HUDEP-2 (cell line): ENCODE results near the gene HMBS.
"Not testable (repeated sequence)": the region's sequence is repeated elsewhere in the genome, so short reads cannot be mapped to it uniquely, and the experiment has no call there.

Experiments used
- DNase-seq, 76 experiments: peaks; one replicate each; lab custom pipeline; 2025; ENCODE audit not compliant: unreplicated experiment in 76 of 76; lab: John Stamatoyannopoulos, UW

Gene HMBS

DNA sequence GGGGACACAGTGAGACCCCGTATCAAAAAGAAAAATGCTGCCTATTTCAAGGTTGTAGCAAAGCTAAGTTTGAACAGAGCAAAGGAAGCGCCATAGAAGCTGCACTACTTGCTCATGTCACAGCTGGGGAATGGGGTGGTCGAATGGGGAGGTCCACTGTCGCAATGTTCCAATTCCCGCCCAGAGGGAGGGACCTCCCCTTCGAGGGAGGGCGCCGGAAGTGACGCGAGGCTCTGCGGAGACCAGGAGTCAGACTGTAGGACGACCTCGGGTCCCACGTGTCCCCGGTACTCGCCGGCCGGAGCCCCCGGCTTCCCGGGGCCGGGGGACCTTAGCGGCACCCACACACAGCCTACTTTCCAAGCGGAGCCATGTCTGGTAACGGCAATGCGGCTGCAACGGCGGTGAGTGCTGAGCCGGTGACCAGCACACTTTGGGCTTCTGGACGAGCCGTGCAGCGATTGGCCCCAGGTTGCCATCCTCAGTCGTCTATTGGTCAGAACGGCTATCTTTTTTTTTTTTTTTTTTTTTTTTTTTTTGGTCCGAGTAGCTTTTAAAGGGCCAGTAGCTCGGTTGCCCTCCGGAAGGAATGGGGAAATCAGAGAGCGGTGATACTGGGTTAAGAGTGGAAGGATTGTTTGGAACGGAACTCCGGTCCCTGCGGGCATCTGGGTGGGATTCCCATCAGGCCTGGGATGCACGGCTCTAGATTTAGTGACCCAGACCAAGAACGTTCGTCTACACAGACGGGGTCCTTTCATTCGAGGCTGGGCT is at the start of gene HMBS:
Gene HMBS (plus strand): TSS at position 219 of the 774 bp plus-strand sequence. CDS start 153 bp downstream, at position 372.
- DNase-seq = peak; percentile 28 to 95 (median 88)

DNA sequence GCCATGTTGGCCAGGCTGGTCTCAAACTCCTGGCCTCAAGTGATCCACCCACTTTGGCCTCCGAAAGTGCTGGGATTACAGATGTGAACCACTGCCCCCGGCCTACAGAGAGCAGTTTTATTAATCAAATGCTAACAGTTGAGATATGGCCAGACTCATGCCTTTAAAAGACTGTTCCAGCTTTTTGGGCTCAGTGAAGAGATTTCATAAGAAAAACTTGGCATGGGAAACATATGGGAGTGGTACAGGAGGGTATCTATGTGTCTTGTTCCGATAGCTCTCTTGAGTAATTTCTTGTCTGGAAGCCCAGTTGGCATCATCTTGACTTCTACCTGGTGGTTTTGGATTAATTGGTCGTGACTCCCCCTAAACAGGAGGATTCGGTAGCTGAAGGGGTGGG is 45.8 kb upstream of the HMBS start:
- no peak for DNase-seq

DNA sequence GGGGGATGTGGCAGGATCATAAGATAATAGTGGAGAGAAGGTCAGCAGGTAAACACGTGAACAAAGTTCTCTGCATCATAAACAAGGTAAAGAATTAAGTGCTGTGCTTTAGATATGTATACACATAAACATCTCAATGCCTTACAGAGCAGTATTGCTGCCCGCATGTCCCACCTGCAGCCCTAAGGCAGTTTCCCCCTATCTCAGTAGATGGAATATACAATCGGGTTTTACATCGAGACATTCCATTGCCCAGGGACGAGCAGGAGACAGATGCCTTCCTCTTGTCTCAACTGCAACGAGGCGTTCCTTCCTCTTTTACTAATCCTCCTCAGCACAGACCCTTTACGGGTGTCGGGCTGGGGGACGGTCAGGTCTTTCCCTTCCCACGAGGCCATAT is 45.2 kb upstream of the HMBS start:
- not testable (repeated sequence) for DNase-seq

DNA sequence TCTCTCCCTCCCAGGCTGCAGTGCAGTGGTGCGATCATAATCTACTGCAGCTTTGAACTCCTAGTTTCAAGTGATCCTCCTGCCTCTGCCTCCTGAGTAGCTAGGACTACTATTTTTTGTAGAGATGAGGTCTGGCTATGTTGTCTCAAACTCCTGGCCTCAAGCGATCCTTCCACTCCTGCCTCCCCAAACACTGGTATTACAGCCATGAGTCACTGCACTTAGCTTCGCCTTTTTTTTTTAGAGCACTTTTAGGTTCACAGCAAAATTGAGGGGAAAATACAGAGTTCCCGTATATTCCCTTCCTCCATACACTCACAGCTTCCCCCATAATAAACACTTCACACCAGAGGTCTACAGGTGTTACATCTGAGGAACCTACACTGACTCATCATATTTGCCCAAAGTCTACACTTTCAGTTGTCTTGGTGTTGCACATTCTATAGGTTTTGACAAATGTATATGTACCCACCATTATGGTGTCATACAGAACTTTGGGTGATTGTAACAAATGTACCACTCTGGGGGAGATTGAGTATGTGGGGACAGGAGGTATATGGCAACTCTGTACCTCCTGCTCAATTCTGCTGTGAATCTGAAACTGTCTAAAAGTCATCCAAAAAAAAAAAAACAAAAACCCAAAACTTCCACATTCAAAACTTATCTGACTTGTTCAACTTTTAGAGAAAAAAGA is 42.7 kb upstream of the HMBS start:
- DNase-seq = no peak

DNA sequence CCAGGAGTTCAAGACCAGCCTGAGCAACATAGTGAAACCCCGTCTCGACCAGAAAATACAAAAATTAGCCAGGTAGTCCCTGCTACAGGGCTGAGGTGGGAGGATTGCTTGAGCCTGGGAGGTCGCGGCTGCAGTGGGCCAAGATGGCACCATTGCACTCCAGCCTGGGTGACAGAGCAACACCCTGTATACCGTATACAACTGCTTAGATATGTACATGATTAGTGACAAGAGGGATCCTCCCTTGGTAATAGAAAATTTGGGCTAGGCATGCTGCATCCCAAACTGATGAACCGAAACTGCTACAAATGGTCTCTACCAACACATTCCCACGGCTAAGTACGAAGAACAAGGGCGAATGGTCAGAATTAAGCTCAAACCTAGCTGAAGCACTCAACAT is 41.8 kb upstream of the HMBS start:
- DNase-seq = no peak

DNA sequence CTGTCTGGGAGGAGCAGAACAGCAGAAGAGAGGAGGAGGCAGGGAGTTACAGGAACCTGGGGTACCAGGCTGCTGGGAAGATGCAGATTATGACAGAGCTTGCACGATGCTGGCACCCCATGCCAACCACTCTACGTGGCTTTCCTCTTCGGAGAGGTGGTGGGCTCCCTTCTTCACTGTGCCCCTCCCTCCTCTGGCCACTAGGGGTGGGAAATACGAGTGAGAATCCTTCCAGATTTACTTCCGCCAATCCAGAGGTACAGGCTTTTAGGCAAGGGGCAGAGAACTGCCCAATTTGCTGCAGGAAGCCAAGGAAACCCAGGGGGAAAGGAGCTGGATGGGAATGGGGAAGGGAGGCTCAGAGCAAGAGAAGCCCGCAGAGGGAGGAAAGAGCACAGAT is 40.0 kb upstream of the HMBS start:
- no peak for DNase-seq

DNA sequence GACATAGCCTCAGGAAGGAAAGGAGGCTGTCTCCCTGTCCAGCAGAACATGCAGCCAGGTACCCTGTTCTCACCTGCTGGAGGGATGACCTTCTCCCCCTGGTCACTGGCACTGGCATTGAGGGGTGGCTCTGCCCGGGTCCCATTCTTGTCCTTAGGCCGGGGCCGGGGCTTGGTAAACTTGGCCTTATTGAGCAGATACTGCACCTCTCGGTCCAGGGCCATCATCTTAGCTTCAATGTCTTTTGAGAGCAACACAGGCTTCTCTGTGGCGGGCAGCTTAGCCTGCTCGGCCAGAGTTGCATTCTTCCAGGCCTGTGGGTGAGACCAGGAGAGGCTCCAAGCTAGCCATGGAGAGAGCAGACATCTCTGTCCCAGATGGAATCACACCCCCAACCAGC is 38.2 kb upstream of the HMBS start:
- DNase-seq = no peak

DNA sequence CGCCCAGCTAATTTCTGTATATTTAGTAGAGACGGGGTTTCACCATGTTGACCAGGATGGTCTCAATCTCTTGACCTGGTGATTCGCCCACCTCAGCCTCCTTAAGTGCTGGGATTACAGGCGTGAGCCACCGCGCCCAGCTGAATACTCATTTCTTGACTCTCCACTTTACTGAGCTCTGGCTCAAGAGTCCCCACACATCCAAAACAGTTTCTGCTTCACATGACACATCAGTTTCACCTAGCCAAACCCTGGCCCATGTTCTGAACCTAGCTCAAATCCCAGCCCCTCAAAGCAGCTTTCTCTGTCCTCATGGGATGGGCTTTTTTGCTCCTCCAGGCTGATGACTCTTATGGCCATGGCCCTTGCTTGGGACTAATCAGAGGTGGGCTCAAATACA is 37.5 kb upstream of the HMBS start:
- no peak for DNase-seq

DNA sequence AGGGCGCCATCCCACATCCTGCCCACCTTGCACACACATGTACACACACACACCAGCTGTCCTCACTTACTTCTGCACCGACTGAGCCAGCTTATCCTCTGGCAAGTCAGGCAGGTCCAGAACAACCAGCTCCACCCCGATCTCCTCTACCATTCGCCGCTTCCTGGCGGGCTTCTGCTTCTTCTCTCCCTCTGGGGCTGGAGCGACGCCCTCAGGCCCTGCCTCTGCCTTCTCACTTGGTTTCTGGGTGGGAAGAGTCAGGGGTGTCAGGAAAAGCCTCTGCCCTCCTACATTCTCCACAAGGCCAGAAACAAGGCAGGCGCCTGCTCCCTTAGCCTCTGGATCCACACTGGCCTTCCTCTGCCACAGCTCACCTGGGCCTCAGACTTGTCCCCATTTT is 36.0 kb upstream of the HMBS start:
- DNase-seq = no peak

DNA sequence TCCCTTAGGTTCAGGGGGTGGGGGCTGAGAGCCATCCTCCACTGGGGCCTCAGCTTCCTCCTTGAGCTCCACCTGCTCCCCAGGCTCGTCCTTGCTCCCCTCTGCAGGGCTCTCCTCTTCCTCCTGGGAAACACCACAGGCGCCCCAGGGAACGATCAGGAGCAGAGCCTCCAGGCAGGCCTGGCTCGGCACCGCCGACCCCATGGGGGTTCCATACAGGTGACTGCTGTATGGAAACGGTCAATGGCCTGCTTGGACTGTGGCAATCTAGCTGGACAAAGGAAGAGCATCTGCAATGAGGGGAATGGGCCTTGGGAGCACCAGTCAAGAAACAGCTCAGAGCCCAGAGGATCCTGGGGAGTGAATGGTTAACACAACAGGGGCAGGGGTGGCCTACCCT is 35.6 kb upstream of the HMBS start:
- DNase-seq = no peak

DNA sequence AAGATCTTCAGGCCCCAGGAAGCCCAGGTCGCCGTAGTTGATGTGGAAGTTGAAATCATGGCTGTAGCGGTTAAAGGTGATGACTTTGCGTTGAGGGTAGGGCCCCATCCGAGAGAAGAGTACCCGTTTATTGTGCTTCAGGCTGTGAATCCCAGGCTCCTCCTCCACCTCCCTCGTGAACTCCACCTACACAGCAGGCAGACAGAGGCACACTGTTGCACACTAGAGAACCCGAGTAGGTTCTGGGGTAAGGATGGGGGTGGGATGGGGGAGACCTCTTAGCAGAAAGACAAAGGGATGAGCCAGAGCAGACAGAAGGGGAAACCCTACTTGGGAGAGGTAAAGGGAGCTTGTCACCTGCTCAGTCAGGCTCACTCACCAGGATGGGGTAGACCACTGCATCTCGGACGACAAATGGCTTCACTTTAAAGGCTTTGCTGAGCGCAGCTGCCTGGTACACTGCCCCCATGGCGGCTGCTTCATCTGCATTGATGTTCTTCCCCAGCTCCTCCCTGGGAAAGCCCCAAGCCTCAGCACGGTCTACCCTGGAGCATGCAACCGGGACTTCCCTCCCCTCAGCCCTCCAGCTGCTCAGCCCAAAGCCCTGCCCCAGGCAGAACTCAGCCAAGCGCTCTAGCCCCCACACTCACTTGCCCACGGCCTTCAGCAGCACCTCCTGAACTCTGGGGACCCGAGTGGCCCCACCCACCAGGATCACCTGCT is 33.1 kb upstream of the HMBS start:
- no peak for DNase-seq

DNA sequence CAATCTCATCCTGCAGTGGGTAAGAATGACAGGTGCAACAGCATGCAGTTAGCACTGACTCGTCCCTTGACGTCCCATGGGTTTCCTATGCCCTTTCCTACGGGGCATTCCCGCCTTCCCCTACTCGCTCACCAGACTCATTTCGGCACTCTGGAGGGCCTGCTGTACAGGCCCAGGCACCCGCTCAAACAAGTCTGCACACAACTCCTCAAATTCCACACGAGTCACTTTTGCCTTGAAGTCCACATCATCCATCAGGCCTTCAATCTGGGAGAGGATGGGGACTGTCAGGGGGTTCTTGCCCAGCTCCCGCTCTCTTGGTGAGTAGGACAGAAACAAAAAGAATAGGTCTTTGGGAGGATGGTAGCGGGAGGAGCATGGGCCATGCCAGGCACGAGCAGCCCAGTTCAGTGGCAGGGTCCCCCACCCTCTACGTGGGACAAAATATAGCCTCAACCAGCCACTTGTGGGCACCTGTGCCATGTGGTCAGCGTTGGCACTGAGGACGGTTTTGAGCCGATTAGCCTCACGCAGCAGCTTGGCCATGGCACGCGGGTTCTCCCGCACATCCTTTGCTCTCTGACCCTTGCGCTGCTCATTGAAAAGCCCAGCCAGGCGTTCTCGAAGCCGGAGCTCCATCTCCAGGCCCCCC is 32.4 kb upstream of the HMBS start:
- DNase-seq = no peak

DNA sequence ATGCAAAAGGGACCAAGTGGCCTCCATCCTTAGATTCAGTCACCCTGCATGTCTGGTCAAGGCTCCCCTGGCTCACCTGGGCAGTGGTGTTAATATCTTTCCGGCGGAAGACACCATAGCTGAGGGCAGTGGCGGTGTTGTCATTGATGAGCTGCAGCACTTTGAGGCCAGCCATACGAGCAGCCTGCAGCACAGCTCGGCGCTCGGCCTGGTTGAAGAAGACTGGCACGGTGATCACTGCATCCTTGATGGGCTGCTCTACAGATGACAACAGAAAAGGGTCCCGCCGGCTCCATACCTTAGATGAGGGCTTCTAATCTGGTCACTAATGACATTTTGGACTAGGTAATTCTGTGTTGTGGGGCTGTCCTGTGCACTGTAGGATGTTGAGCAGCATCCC is 30.3 kb upstream of the HMBS start:
- no peak for DNase-seq

DNA sequence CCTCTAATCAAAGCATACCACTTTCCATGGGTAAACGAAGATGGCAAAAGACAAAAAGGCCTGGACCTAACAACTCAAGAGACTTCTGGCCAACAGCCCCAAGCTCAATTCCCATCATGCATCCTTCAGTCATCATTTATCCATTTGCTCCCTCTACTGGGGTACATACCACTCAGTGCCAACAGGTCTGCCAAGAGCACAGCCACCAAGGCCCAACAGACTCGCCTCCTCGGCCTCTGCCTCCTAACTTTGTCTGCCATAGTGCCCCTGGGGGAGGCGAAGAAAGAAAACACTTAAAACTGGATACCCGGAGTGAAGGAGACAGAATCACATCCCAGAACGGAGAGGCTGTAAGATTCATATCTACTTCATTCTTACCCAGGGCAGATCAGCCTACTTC is 28.8 kb upstream of the HMBS start:
- peak in 33 of 76 experiments; percentile 2 to 41 (median 13) for DNase-seq

DNA sequence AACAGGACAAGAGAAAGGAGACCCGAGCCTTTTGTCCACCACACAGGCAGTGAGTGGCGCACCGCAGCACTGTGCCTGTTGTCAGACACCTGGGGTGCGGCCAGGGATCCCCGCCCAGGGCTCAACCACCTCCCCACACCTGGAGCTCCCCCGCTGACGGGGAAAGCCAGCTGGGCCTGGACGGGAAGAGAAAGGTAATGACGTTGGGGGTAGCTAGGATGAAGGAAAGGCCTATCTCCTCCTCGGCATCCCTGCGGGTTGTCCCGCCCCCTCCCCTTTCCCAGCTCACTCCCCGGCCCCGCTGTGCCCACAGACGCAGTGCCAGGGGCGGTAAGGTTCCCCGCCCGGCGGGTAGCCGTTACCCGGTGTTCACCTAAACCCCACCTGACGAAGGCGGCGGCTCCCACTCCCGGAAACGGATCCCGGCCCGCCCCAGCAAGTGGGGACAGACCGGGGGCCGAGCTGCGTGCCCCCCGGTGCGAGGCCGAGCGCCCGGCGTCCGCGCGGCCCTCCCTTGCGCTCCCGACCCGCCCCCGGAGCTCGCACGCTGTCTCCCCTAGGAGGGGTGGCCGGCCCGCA is 28.2 kb upstream of the HMBS start:
- peak in 7 of 76 experiments; percentile 4 to 29 (median 25) for DNase-seq

DNA sequence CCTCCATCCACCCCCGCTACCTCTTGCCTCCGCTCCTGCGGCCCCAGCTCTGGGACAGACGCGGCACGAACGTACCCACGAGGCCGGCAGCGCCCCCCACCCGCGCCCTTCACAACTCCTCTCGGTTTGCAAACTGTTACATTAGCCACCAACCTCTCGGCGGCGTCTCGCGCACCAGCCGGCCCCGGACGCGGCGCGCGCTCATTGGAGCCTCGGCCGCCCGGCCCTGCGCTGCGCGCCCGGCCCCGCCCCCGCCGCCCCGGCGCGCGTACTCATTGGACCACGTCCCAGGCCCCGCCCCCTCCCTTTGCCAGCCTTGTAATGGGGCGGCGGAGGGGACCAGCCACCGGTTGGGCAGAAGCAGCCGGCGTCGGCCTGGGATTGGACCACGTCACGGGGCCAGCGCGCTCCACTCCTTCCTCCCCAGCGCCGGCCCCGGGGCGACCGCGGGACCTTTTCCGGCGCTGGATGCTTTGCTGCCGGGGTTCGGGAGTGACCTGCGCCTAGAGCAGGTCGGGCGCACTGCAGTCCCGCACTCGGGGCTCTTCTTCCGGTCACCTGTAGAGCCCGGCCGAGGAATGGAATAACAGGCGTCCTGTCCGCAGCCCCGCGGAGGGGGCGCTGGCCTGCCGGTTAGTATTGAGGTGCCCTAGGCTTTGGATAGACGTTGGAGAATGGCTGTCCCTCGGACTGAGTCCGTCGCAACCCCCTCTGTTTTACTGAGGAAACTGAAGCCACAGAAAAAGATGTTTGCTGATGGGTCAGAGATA is 27.5 kb upstream of the HMBS start, which contains the start of gene HYOU1:
Gene HYOU1 (minus strand): TSS at position 206 of the 770 bp plus-strand sequence. CDS start 1,045 bp downstream, outside the sequence.
- DNase-seq = peak; percentile 17 to 98 (median 94)

DNA sequence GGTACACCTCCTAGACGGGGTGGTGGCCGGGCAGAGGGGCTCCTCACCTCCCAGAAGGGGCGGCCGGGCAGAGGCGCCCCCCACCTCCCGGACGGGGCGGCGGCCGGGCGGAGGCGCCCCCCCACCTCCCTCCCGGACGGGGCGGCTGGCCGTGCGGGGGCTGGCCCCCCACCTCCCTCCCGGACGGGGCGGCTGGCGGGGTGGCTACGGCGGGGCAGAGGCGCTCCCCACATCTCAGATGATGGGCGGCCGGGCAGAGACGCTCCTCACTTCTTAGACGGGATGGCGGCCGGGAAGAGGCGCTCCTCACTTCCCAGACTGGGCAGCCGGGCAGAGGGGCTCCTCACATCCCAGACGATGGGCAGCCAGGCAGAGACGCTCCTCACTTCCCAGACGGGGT is 25.6 kb upstream of the HMBS start:
- DNase-seq = not testable (repeated sequence)

DNA sequence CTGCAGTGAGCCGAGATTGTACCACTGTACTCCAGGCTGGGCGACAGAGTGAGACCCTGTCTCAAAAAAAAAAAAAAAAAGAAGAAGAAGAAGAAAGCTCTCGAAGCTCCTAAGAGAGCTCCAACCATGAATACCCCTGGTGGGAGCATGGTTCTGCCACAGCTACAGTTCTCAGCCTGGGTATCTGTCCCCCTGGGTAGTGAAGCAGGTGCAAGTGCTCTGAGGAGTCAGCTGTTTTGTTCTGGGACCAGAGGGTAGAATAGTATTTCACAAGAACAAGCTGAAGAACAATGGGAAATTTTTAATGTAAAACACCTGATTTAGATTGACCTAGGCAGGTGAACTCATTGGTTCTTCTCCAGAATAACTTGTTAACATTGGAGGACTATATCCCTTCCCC is 23.4 kb upstream of the HMBS start:
- no peak for DNase-seq

DNA sequence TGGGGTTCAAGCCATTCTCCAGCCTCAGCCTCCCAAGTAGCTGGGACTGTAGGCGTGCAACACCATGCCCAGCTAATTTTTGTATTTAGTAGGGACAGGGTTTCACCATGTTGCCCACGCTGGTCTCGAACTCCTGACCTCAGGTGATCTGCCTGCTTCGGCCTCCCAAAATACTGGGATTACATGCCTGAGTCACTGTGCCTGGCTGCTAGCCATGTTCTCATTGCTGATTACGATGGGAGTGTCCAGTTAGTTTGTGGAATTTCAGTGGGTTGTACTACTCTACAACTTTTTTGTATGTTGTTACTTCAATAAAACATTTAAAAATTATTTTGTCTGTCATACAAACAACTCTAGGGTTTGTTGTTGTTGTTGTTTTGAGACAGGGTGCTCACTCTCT is 21.9 kb upstream of the HMBS start:
- peak in 64 of 76 experiments; percentile 3 to 71 (median 44) for DNase-seq

DNA sequence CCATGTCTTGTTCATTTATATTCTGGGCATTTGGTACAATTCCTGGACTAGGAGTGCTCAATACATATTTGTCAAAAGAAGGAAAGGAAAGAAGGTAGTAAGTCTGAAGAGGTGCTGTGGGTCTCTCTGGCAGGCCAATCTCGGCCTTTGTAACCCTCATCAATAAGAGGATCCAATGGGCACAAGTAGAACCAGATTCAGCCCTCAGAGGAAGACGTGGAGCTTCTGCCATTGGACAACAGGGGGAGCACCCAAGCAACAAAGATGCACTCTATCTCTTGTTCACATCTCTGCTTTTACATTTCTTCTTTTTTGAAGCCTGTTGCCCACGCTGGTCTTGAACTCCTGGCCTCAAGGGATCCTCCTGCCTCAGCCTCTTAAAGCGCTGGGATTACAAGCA is 19.3 kb upstream of the HMBS start:
- peak in 63 of 76 experiments; percentile 3 to 73 (median 41) for DNase-seq
